Karpas-422 (cell line): ENCODE results near the gene PDLIM3. TPM values are rescaled to one million over a fixed set of nuclear protein-coding genes. Genes with fewer than 3 reads are reported as not detected.

Experiments used
- DNase-seq: peaks from one replicate; pipeline ENCODE4 v3.0.0-alpha.2; 2015
- H2AFZ ChIP-seq: fragments of 200-600 bp; sonication (generic); 2 replicates; pipeline ENCODE4 v1.6.1; 2014; ENCODE audit warnings: antibody characterized with exemption, low read length, mixed read lengths
- H3K27ac ChIP-seq: fragments of 200-600 bp; sonication (generic); 2 replicates; pipeline ENCODE4 v1.5.1; 2014; ENCODE audit warnings: mild to moderate bottlenecking, low read length, moderate library complexity
- H3K27me3 ChIP-seq: fragments of 200-600 bp; sonication (generic); 2 replicates; pipeline ENCODE4 v1.6.1; 2014; ENCODE audit warnings: low read length, mixed read lengths
- H3K36me3 ChIP-seq: fragments of 200-600 bp; sonication (generic); 2 replicates; pipeline ENCODE4 v1.6.1; 2014; ENCODE audit warnings: low read length, mixed read lengths; ENCODE audit not compliant: insufficient read depth
- H3K4me1 ChIP-seq: fragments of 200-600 bp; sonication (generic); 2 replicates; pipeline ENCODE4 v1.6.1; 2014; ENCODE audit warnings: mild to moderate bottlenecking, low read length, mixed read lengths
- H3K4me2 ChIP-seq: fragments of 200-600 bp; sonication (generic); 2 replicates; pipeline ENCODE4 v1.6.1; 2014; ENCODE audit warnings: low read length, low read depth, mild to moderate bottlenecking; ENCODE audit not compliant: poor library complexity, severe bottlenecking
- H3K4me3 ChIP-seq: fragments of 200-600 bp; sonication (generic); 2 replicates; pipeline ENCODE4 v1.5.1; 2014; ENCODE audit warnings: mild to moderate bottlenecking, antibody characterized with exemption, low read length, mixed read lengths
- H3K79me2 ChIP-seq: fragments of 200-600 bp; sonication (generic); 2 replicates; pipeline ENCODE4 v1.6.1; 2014; ENCODE audit warnings: mild to moderate bottlenecking, low read length, mixed read lengths
- H3K9ac ChIP-seq: fragments of 200-600 bp; sonication (generic); 2 replicates; pipeline ENCODE4 v1.6.0; 2014; ENCODE audit warnings: low read length
- H3K9me2 ChIP-seq: fragments of 200-600 bp; sonication (generic), shearing (Covaris generic); replicated peaks from 2 replicates; pipeline ENCODE4 v1.6.0; 2014; ENCODE audit warnings: mild to moderate bottlenecking, low read length, moderate library complexity; ENCODE audit not compliant: insufficient read depth
- H3K9me3 ChIP-seq: fragments of 300-700, 200-600 bp; sonication (generic); 2 replicates; pipeline ENCODE4 v1.6.1; 2014; ENCODE audit warnings: low read length, mixed read lengths
- H4K20me1 ChIP-seq: fragments of 200-600 bp; sonication (generic); 2 replicates; pipeline ENCODE4 v1.6.1; 2014; ENCODE audit warnings: mild to moderate bottlenecking, antibody characterized with exemption, low read length, low read depth; ENCODE audit not compliant: insufficient read depth
- total RNA-seq: library from RNA; depleted of rRNA; stranded (reverse); fragments of >200 nt; shearing (Covaris generic); gene quantifications from 2 replicates; pipeline ENCODE4 v1.2.3, GENCODE V29; 2014; ENCODE audit warnings: low replicate concordance

PDLIM3 gene
- total RNA-seq, 1 experiment from 2014 or later: not detected

DNA sequence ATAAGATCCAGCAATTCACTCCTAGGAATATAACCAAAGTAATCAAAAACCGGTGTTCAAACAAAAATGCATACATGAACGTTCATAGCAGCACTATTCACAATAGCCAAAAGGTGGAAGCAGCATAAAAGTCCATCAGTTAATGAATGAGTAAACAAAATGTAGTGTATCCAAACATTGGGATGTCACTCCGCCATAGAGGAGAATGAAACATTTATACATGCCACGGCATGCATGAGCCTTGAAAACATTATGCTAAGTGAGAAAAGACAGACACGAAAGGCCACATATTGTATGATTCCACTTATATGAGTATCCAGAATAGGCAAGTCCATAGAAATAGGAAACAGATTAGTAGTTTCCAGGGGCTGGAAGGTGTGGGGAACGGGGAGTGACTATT is 11.0 kb upstream of the PDLIM3 start:
- H3K36me3 ChIP-seq: no peaks in the 10 kb centered on the region
- no peak overlapping the region for H2AFZ ChIP-seq
- DNase-seq: no peak
- no peaks in the 10 kb centered on the region for H3K4me1 ChIP-seq
- no peaks in the 10 kb centered on the region for H3K9me3 ChIP-seq
- H3K4me3 ChIP-seq: no peak overlapping the region
- no peak overlapping the region for H3K9ac ChIP-seq
- H4K20me1 ChIP-seq: no peaks in the 10 kb centered on the region
- H3K79me2 ChIP-seq: no peaks in the 10 kb centered on the region
- no peak overlapping the region for H3K4me2 ChIP-seq
- no peaks in the 10 kb centered on the region for H3K27me3 ChIP-seq
- H3K27ac ChIP-seq: no peak overlapping the region
- no peaks in the 10 kb centered on the region for H3K9me2 ChIP-seq

GRCh38 chr4:185542626-185543315 is 7.5 kb upstream of the PDLIM3 start:
- DNase-seq: no peak
- Histone ChIP-seq H2AFZ (no peak overlapping the region), H3K4me2 (no peak overlapping the region), H3K9me2 (no peaks in the 10 kb centered on the region), H3K36me3 (no peaks in the 10 kb centered on the region), H3K27me3 (no peaks in the 10 kb centered on the region), H3K9ac (no peak overlapping the region), H3K79me2 (no peaks in the 10 kb centered on the region), H3K9me3 (no peaks in the 10 kb centered on the region), H3K4me3 (no peak overlapping the region), H3K4me1 (no peaks in the 10 kb centered on the region), H4K20me1 (no peaks in the 10 kb centered on the region), H3K27ac (no peak overlapping the region)

GRCh38 chr4:185541251-185541727 is 6.0 kb upstream of the PDLIM3 start:
- Histone ChIP-seq H3K4me1 (no peaks in the 10 kb centered on the region), H3K79me2 (no peaks in the 10 kb centered on the region), H4K20me1 (no peaks in the 10 kb centered on the region), H3K9me3 (no peaks in the 10 kb centered on the region), H3K4me3 (no peak overlapping the region), H3K36me3 (no peaks in the 10 kb centered on the region), H2AFZ (no peak overlapping the region), H3K27ac (no peak overlapping the region), H3K9ac (no peak overlapping the region), H3K4me2 (no peak overlapping the region), H3K27me3 (no peaks in the 10 kb centered on the region), H3K9me2 (no peaks in the 10 kb centered on the region)
- DNase-seq: no peak

DNA sequence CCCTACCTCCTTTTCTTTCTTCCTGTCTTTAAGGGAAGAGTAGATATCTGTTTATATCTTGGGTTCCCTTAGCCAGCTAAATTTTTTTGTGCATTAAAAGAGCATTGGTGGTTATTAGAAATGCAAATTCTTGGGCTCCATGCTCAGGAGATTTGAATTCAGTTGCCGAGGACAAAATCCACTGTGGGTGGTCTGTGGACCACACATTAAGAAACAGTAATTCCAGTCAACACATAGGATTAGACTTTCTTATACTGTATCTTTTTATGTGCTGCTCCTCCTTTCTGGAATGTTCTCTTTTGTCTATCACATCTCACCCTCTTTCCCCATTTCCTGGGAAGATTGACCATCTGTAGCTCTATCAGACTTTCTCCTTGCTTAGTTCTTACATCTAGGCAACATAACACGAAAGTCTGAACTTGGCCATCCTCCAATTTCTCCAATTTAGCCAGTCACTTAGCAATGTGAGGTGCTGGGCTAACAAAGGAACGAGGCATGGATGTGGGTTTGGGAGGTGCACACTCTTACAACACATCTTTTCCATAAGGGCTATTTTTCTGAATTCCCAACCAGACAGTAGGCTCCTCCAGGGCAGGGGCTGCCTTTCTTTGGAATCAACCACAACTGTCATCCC is 5.3 kb upstream of the PDLIM3 start:
- no peaks in the 10 kb centered on the region for H3K79me2 ChIP-seq
- no peaks in the 10 kb centered on the region for H3K9me2 ChIP-seq
- H3K4me1 ChIP-seq: no peaks in the 10 kb centered on the region
- no peak overlapping the region for H3K4me2 ChIP-seq
- no peaks in the 10 kb centered on the region for H4K20me1 ChIP-seq
- no peaks in the 10 kb centered on the region for H3K27me3 ChIP-seq
- no peaks in the 10 kb centered on the region for H3K36me3 ChIP-seq
- H3K9ac ChIP-seq: no peak overlapping the region
- no peaks in the 10 kb centered on the region for H3K9me3 ChIP-seq
- no peak overlapping the region for H2AFZ ChIP-seq
- no peak for DNase-seq
- H3K27ac ChIP-seq: no peak overlapping the region
- no peak overlapping the region for H3K4me3 ChIP-seq

DNA sequence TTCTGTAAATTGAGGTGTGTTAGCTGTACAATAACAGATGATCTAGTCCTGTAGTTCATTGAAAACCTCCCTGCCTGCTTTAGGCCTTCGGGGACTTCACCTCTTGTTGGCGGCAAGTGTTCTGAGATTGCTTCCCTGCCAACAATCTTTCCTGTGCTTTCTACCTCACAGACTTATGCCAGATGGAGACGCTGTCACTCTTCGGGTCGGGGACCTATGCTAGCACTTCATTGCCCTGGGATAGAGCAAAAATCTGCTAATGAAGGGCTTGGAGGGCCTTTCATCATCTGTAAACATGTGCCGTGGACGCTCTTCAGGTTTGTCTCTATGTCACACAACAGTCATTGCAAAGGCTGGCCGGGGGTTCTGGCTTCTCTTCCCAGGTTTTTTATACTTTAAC is 4.7 kb upstream of the PDLIM3 start:
- Histone ChIP-seq H3K4me3 (no peak overlapping the region), H3K9ac (no peak overlapping the region), H3K9me3 (no peaks in the 10 kb centered on the region), H4K20me1 (no peaks in the 10 kb centered on the region), H3K79me2 (no peaks in the 10 kb centered on the region), H3K4me2 (no peak overlapping the region), H3K9me2 (no peaks in the 10 kb centered on the region), H3K27me3 (no peaks in the 10 kb centered on the region), H2AFZ (no peak overlapping the region), H3K4me1 (no peaks in the 10 kb centered on the region), H3K27ac (no peak overlapping the region), H3K36me3 (no peaks in the 10 kb centered on the region)
- DNase-seq: no peak

DNA sequence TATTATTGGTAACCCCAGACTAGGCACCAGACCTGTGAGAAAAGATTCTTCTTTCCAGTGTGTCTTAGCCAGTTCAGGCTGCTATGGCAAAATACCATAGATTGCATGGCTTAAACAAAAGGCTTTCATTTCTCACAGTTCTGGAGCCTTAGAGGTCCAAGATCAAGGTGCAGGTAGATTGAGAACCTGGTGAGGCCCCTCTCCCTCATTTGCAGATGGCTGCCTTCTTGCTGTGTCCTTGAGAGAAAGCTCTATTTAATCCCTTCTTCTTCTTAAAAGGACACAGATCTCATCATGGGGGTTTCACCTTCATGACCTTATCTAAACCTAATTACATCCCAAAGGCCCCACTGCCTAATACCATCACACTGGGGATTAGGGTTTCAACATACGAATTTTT is 3.5 kb upstream of the PDLIM3 start:
- H3K4me3 ChIP-seq: no peak overlapping the region
- H3K27me3 ChIP-seq: no peaks in the 10 kb centered on the region
- DNase-seq: no peak

GRCh38 chr4:185536411-185536709 is 1.1 kb upstream of the PDLIM3 start:
- Histone ChIP-seq H3K36me3 (no peaks in the 10 kb centered on the region), H3K4me1 (no peaks in the 10 kb centered on the region), H3K27me3 (no peaks in the 10 kb centered on the region), H3K79me2 (no peaks in the 10 kb centered on the region), H3K9ac (no peak overlapping the region), H3K4me2 (no peak overlapping the region), H2AFZ (no peak overlapping the region), H4K20me1 (no peaks in the 10 kb centered on the region), H3K27ac (no peak overlapping the region), H3K9me3 (no peaks in the 10 kb centered on the region), H3K4me3 (no peak overlapping the region), H3K9me2 (no peaks in the 10 kb centered on the region)
- DNase-seq: no peak

More for the DNA sequence above, 3.5 kb upstream of the PDLIM3 start:
- Histone ChIP-seq H3K4me2 (no peak overlapping the region), H3K27ac (no peak overlapping the region), H3K36me3 (no peaks in the 10 kb centered on the region), H3K9me3 (no peaks in the 10 kb centered on the region), H3K9ac (no peak overlapping the region), H3K9me2 (no peaks in the 10 kb centered on the region), H2AFZ (no peak overlapping the region), H3K4me1 (no peaks in the 10 kb centered on the region), H3K79me2 (no peaks in the 10 kb centered on the region), H4K20me1 (no peaks in the 10 kb centered on the region)

DNA sequence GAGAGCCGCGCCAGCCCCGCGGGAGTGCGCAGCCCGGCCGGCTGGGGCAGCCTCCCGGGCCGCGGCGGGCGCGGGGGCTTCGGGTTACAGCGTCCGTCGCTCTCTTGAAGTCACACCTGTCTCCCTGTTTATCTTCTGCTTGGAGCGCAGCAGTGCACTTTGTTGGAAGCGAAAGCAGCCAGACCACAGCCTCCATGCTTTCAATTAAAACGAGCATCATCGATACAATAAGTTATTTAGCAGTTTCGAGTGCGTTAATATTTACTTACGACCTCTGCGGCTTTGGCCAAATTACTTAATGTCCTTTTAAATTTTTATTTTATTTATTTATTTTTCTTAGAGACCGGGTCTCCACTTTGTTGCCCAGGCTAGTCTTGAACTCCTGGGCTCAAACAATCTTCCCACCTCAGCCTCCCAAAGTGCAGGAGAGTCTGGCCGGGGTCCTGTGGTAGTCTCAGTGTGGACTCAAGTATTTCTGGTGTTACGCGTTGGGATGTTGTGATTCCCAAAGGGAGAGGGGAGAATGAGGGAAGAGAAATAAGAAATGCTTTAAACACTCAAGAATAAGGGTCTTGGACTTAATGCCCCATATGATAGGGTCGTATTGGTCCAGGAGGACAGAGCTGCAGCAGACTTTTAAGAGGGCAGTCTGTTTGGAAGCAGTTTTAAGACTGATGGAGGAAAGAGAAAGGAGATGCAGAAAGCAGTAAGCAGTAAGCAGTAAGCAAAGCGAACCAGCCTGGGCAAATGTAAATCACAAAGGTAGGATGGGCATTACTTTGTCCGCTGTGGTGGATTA is 504 bp upstream of the PDLIM3 start:
- no peaks in the 10 kb centered on the region for H3K27me3 ChIP-seq
- no peak overlapping the region for H2AFZ ChIP-seq
- no peak overlapping the region for H3K9ac ChIP-seq
- no peak overlapping the region for H3K4me3 ChIP-seq
- H3K36me3 ChIP-seq: no peaks in the 10 kb centered on the region
- no peak overlapping the region for H3K27ac ChIP-seq
- no peaks in the 10 kb centered on the region for H3K79me2 ChIP-seq
- H3K4me1 ChIP-seq: no peaks in the 10 kb centered on the region
- H4K20me1 ChIP-seq: no peaks in the 10 kb centered on the region
- H3K9me3 ChIP-seq: no peaks in the 10 kb centered on the region
- no peak overlapping the region for H3K4me2 ChIP-seq
- H3K9me2 ChIP-seq: no peaks in the 10 kb centered on the region
- no peak for DNase-seq
